GM23338 (cell line): Measurements from ENCODE around the gene MC2R. TPM values are rescaled to one million over a fixed set of nuclear protein-coding genes. Genes with fewer than 3 reads are reported as not detected.

Source experiments
- ATAC-seq: fragments of 200-7000 bp; cut with Tn5 transposase; 3 replicates; pipeline ENCODE4 v1.9.1; 2020
- DNase-seq: peaks from one replicate; pipeline ENCODE4 v3.0.0-alpha.2; 2015; ENCODE audit warnings: low spot score
- H2AFZ ChIP-seq: fragments of 200-600 bp; sonication (generic); 2 replicates; pipeline ENCODE4 v1.8.0; 2016; ENCODE audit warnings: antibody characterized with exemption, mild to moderate bottlenecking, moderate library complexity
- H3F3A ChIP-seq: fragments of 200-600 bp; sonication (generic); replicated peaks from 2 replicates; pipeline ENCODE4 v1.8.0; 2017; ENCODE audit warnings: antibody characterized with exemption, mixed run types, low read depth
- H3K27ac ChIP-seq: fragments of 200-600 bp; sonication (generic); 2 replicates; pipeline ENCODE4 v1.6.1; 2016; ENCODE audit warnings: low read depth
- H3K27me3 ChIP-seq: fragments of 200-600 bp; sonication (generic); 2 replicates; pipeline ENCODE4 v1.8.0; 2016; ENCODE audit warnings: mild to moderate bottlenecking, mixed run types, moderate library complexity; ENCODE audit not compliant: insufficient read depth
- H3K36me3 ChIP-seq: fragments of 200-600 bp; sonication (generic); 2 replicates; pipeline ENCODE4 v1.8.0; 2016; ENCODE audit warnings: mild to moderate bottlenecking; ENCODE audit not compliant: insufficient read depth
- H3K4me1 ChIP-seq: fragments of 200-600 bp; sonication (generic); 2 replicates; pipeline ENCODE4 v1.8.0; 2016; ENCODE audit warnings: mild to moderate bottlenecking, moderate library complexity; ENCODE audit not compliant: insufficient read depth
- H3K4me2 ChIP-seq: fragments of 200-600 bp; sonication (generic); 2 replicates; pipeline ENCODE4 v1.7.1; 2017; ENCODE audit warnings: mixed run types
- H3K4me3 ChIP-seq: fragments of 200-600 bp; sonication (generic); 2 replicates; pipeline ENCODE4 v1.6.1; 2016; ENCODE audit warnings: mixed run types
- H3K79me2 ChIP-seq: fragments of 200-600 bp; sonication (generic); replicated peaks from 2 replicates; pipeline ENCODE4 v1.8.0; 2017; ENCODE audit warnings: mild to moderate bottlenecking; ENCODE audit not compliant: insufficient read depth
- H3K9me2 ChIP-seq: fragments of 200-600 bp; sonication (generic); 2 replicates; pipeline ENCODE4 v1.8.0; 2017; ENCODE audit not compliant: insufficient read depth
- H4K20me1 ChIP-seq: fragments of 200-600 bp; sonication (generic); replicated peaks from 2 replicates; pipeline ENCODE4 v1.8.0; 2017; ENCODE audit warnings: mild to moderate bottlenecking; ENCODE audit not compliant: insufficient read depth
- H3K27ac Mint-ChIP-seq: 2 replicates; pipeline ENCODE4 v1.8.0; 2020; ENCODE audit warnings: inconsistent platforms, mild to moderate bottlenecking, moderate library complexity, mixed read lengths
- H3K27me3 Mint-ChIP-seq: 3 replicates; pipeline ENCODE4 v1.8.0; 2022; ENCODE audit warnings: low read depth, mild to moderate bottlenecking, moderate library complexity, mixed read lengths, inconsistent platforms; ENCODE audit not compliant: insufficient read depth, poor library complexity
- H3K36me3 Mint-ChIP-seq: 3 replicates; pipeline ENCODE4 v1.8.0; 2021; ENCODE audit warnings: low read depth, mild to moderate bottlenecking, inconsistent platforms, moderate library complexity, mixed read lengths
- H3K4me1 Mint-ChIP-seq: 3 replicates; pipeline ENCODE4 v1.8.0; 2020; ENCODE audit warnings: mild to moderate bottlenecking, inconsistent platforms, mixed read lengths
- H3K4me3 Mint-ChIP-seq: 3 replicates; pipeline ENCODE4 v1.8.0; 2021; ENCODE audit warnings: moderate library complexity, mild to moderate bottlenecking, inconsistent platforms, mixed read lengths
- H3K9me3 Mint-ChIP-seq: 3 replicates; pipeline ENCODE4 v1.8.0; 2020; ENCODE audit warnings: moderate library complexity, mild to moderate bottlenecking, inconsistent platforms, mixed read lengths
- CREB1 ChIP-seq: fragments of 250-450 bp; sonication (Bioruptor Pico); IDR thresholded peaks from 2 replicates; pipeline ENCODE4 v1.5.0; 2020; ENCODE audit warnings: low read depth, mild to moderate bottlenecking, moderate library complexity
- EZH2phosphoT487 ChIP-seq: fragments of 200-600 bp; sonication (generic); IDR thresholded peaks from one replicate; pipeline ENCODE4 v1.8.1; 2018; ENCODE audit warnings: antibody characterized with exemption; ENCODE audit not compliant: unreplicated experiment
- JUNB ChIP-seq: IDR thresholded peaks from one replicate; pipeline ENCODE4 v1.6.1; 2016; ENCODE audit warnings: antibody characterized with exemption; ENCODE audit not compliant: unreplicated experiment
- NANOG ChIP-seq: IDR thresholded peaks from 2 replicates; pipeline ENCODE4 v1.6.1; 2016; ENCODE audit warnings: antibody characterized with exemption, borderline replicate concordance
- REST ChIP-seq: IDR thresholded peaks from one replicate; pipeline ENCODE4 v1.6.1; 2018; ENCODE audit warnings: antibody characterized with exemption; ENCODE audit not compliant: unreplicated experiment
- ZNF114 ChIP-seq: fragments of 250-450 bp; sonication (Bioruptor Pico); IDR thresholded peaks from 2 replicates; pipeline ENCODE4 v1.5.0; 2020; ENCODE audit warnings: mild to moderate bottlenecking, moderate library complexity
- polyA plus RNA-seq: library from polyadenylated mRNA; unstranded; fragments of >200 nt; fragmentation: Nextera tagmentation; extraction: Ambion mirVana; gene quantifications from 2 replicates; pipeline ENCODE4 v1.2.1, GENCODE V29; 2016
- total RNA-seq: library from RNA; depleted of rRNA; stranded (reverse); fragments of >200 nt; shearing (Covaris generic); gene quantifications from 2 replicates; pipeline ENCODE4 v1.2.3, GENCODE V29; 2014
- TF ChIP-seq, protein P1 (sequence below): fragments of 250-450 bp; sonication (Bioruptor Pico); IDR thresholded peaks from 2 replicates; pipeline ENCODE4 v1.5.0; 2020; ENCODE audit warnings: mild to moderate bottlenecking, moderate library complexity
- TF ChIP-seq, protein P2 (sequence below), 2 experiments: fragments of 200-600 bp in 1 of 2; sonication (generic) in 1 of 2; conservative IDR thresholded peaks; 2 replicates each; pipeline versions ENCODE4 v1.5.1 to v1.6.1; 2016 to 2017; ENCODE audit warnings: antibody characterized with exemption in 2 of 2, low read depth in 2 of 2, mild to moderate bottlenecking in 2 of 2, moderate library complexity in 1 of 2
- TF ChIP-seq, protein P3 (sequence below): IDR thresholded peaks from 2 replicates; pipeline ENCODE4 v1.6.1; 2016; ENCODE audit warnings: antibody characterized with exemption

MC2R gene
- total and polyA plus RNA-seq, 2 experiments from 2014 or later: not detected

GRCh38 chr18:13900633-13901032 lies 14.7 kb downstream of the MC2R start (continued):
- TF ChIP-seq, protein P1, sequence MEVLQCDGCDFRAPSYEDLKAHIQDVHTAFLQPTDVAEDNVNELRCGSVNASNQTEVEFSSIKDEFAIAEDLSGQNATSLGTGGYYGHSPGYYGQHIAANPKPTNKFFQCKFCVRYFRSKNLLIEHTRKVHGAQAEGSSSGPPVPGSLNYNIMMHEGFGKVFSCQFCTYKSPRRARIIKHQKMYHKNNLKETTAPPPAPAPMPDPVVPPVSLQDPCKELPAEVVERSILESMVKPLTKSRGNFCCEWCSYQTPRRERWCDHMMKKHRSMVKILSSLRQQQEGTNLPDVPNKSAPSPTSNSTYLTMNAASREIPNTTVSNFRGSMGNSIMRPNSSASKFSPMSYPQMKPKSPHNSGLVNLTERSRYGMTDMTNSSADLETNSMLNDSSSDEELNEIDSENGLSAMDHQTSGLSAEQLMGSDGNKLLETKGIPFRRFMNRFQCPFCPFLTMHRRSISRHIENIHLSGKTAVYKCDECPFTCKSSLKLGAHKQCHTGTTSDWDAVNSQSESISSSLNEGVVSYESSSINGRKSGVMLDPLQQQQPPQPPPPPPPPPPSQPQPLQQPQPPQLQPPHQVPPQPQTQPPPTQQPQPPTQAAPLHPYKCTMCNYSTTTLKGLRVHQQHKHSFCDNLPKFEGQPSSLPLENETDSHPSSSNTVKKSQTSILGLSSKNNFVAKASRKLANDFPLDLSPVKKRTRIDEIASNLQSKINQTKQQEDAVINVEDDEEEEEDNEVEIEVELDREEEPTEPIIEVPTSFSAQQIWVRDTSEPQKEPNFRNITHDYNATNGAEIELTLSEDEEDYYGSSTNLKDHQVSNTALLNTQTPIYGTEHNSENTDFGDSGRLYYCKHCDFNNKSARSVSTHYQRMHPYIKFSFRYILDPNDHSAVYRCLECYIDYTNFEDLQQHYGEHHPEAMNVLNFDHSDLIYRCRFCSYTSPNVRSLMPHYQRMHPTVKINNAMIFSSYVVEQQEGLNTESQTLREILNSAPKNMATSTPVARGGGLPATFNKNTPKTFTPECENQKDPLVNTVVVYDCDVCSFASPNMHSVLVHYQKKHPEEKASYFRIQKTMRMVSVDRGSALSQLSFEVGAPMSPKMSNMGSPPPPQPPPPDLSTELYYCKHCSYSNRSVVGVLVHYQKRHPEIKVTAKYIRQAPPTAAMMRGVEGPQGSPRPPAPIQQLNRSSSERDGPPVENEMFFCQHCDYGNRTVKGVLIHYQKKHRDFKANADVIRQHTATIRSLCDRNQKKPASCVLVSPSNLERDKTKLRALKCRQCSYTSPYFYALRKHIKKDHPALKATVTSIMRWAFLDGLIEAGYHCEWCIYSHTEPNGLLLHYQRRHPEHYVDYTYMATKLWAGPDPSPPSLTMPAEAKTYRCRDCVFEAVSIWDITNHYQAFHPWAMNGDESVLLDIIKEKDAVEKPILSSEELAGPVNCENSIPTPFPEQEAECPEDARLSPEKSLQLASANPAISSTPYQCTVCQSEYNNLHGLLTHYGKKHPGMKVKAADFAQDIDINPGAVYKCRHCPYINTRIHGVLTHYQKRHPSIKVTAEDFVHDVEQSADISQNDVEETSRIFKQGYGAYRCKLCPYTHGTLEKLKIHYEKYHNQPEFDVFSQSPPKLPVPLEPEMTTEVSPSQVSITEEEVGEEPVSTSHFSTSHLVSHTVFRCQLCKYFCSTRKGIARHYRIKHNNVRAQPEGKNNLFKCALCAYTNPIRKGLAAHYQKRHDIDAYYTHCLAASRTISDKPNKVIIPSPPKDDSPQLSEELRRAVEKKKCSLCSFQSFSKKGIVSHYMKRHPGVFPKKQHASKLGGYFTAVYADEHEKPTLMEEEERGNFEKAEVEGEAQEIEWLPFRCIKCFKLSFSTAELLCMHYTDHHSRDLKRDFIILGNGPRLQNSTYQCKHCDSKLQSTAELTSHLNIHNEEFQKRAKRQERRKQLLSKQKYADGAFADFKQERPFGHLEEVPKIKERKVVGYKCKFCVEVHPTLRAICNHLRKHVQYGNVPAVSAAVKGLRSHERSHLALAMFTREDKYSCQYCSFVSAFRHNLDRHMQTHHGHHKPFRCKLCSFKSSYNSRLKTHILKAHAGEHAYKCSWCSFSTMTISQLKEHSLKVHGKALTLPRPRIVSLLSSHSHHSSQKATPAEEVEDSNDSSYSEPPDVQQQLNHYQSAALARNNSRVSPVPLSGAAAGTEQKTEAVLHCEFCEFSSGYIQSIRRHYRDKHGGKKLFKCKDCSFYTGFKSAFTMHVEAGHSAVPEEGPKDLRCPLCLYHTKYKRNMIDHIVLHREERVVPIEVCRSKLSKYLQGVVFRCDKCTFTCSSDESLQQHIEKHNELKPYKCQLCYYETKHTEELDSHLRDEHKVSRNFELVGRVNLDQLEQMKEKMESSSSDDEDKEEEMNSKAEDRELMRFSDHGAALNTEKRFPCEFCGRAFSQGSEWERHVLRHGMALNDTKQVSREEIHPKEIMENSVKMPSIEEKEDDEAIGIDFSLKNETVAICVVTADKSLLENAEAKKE (CRISPR knock-in tag): no peak
- no peak for TF ChIP-seq ZNF114
- TF ChIP-seq, protein P2, sequence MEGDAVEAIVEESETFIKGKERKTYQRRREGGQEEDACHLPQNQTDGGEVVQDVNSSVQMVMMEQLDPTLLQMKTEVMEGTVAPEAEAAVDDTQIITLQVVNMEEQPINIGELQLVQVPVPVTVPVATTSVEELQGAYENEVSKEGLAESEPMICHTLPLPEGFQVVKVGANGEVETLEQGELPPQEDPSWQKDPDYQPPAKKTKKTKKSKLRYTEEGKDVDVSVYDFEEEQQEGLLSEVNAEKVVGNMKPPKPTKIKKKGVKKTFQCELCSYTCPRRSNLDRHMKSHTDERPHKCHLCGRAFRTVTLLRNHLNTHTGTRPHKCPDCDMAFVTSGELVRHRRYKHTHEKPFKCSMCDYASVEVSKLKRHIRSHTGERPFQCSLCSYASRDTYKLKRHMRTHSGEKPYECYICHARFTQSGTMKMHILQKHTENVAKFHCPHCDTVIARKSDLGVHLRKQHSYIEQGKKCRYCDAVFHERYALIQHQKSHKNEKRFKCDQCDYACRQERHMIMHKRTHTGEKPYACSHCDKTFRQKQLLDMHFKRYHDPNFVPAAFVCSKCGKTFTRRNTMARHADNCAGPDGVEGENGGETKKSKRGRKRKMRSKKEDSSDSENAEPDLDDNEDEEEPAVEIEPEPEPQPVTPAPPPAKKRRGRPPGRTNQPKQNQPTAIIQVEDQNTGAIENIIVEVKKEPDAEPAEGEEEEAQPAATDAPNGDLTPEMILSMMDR (conservative IDR thresholded peaks at IDR 0.05; ENCODE audit: low read depth in 2 of 2): no peak

DNA sequence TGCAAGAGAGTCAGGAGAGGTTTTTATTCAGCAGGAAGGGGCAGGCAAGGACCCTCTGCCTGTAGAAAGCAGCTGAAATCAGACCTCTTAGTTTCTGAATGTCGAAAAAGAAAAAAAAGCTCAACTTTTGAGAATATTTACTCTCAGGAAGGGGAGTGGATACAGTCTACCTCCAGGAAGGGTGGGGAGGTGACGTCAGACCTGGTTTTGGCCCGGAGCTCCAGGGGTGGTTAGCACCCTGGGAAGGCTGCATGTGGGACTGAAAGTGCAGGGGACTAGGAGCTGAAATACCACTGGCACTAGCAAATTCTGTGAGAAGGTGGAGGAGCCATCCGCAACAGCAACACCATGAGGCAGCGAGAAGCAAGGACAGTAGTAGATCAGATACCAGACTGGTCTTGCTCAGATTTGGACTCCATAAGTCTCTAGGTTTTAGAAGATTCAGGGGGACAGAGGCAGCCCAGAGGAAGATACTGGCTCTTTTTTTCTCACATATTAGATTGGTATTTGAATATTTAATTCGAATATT lies 19.8 kb downstream of the MC2R start:
- Histone ChIP-seq H3K27me3 (no peaks in the 10 kb centered on the region), H4K20me1 (no peaks in the 10 kb centered on the region), H3K9me2 (no peaks in the 10 kb centered on the region), H2AFZ (peak overlapping the region; percentile 72; the same call in 1 of the 2 replicates), H3K4me3 (no peak overlapping the region), H3K4me1 (no peaks in the 10 kb centered on the region), H3K4me2 (no peak overlapping the region), H3F3A (no peaks in the 10 kb centered on the region), H3K36me3 (no peaks in the 10 kb centered on the region), H3K27ac (no peak overlapping the region), H3K79me2 (no peaks in the 10 kb centered on the region)
- peaks cover 5% of the 10 kb centered on the region; the same call in 2 of the 3 replicates for H3K4me1 Mint-ChIP-seq
- ATAC-seq: peak; percentile 62
- no peak overlapping the region; the same call in 1 of the 2 replicates for H3K27ac Mint-ChIP-seq
- H3K27me3 Mint-ChIP-seq: no peaks in the 10 kb centered on the region
- peak; percentile 22 for DNase-seq
- no peak overlapping the region for H3K4me3 Mint-ChIP-seq
- H3K9me3 Mint-ChIP-seq: no peaks in the 10 kb centered on the region; the same call in 2 of the 3 replicates
- no peaks in the 10 kb centered on the region for H3K36me3 Mint-ChIP-seq
- TF ChIP-seq ZNF114: no peak
- no peak for TF ChIP-seq CREB1 (CRISPR knock-in tag)
- no peak for TF ChIP-seq JUNB
- TF ChIP-seq, protein P3, sequence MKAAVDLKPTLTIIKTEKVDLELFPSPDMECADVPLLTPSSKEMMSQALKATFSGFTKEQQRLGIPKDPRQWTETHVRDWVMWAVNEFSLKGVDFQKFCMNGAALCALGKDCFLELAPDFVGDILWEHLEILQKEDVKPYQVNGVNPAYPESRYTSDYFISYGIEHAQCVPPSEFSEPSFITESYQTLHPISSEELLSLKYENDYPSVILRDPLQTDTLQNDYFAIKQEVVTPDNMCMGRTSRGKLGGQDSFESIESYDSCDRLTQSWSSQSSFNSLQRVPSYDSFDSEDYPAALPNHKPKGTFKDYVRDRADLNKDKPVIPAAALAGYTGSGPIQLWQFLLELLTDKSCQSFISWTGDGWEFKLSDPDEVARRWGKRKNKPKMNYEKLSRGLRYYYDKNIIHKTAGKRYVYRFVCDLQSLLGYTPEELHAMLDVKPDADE: no peak
- TF ChIP-seq NANOG: no peak
- TF ChIP-seq REST: no peak
- no peak for TF ChIP-seq EZH2phosphoT487
